Osteocyte (in vitro differentiated cells): ENCODE measurements around the gene FOXN3. TPM values are rescaled to one million over a fixed set of nuclear protein-coding genes. Genes with fewer than 3 reads are reported as not detected.

Experiments
- DNase-seq: peaks from one replicate; pipeline ENCODE4 v3.0.0; 2021; ENCODE audit warnings: mixed read lengths; ENCODE audit not compliant: unreplicated experiment; ENCODE audit errors: extremely low spot score
- H3K27ac Mint-ChIP-seq: one replicate; pipeline ENCODE4 v1.8.0; 2021; ENCODE audit warnings: mild to moderate bottlenecking, mixed read lengths; ENCODE audit not compliant: unreplicated experiment
- H3K27me3 Mint-ChIP-seq: one replicate; pipeline ENCODE4 v1.8.0; 2021; ENCODE audit warnings: mixed read lengths; ENCODE audit not compliant: unreplicated experiment
- H3K36me3 Mint-ChIP-seq: one replicate; pipeline ENCODE4 v1.8.0; 2021; ENCODE audit warnings: mixed read lengths; ENCODE audit not compliant: unreplicated experiment
- H3K4me1 Mint-ChIP-seq: one replicate; pipeline ENCODE4 v1.8.0; 2021; ENCODE audit warnings: mixed read lengths; ENCODE audit not compliant: unreplicated experiment
- H3K4me3 Mint-ChIP-seq: one replicate; pipeline ENCODE4 v1.8.0; 2021; ENCODE audit warnings: mild to moderate bottlenecking, moderate library complexity, mixed read lengths; ENCODE audit not compliant: unreplicated experiment
- H3K9me3 Mint-ChIP-seq: one replicate; pipeline ENCODE4 v1.8.0; 2021; ENCODE audit warnings: mixed read lengths; ENCODE audit not compliant: unreplicated experiment
- long read RNA-seq: library from polyadenylated mRNA; unstranded; transcript quantifications from one replicate; pipeline ENCODE4 v2.0.0, GENCODE V29; 2021
- total RNA-seq: library from RNA; stranded (reverse); gene quantifications from 2 replicates; pipeline ENCODE4 v1.2.1, GENCODE V29; 2021
- TF ChIP-seq, protein P1 (sequence below): fragments of 200-600 bp; sonication (generic); IDR thresholded peaks from 2 replicates; pipeline ENCODE4 v1.5.0; 2021; ENCODE audit warnings: antibody characterized with exemption, mild to moderate bottlenecking, moderate library complexity

The FOXN3 gene, protein sequence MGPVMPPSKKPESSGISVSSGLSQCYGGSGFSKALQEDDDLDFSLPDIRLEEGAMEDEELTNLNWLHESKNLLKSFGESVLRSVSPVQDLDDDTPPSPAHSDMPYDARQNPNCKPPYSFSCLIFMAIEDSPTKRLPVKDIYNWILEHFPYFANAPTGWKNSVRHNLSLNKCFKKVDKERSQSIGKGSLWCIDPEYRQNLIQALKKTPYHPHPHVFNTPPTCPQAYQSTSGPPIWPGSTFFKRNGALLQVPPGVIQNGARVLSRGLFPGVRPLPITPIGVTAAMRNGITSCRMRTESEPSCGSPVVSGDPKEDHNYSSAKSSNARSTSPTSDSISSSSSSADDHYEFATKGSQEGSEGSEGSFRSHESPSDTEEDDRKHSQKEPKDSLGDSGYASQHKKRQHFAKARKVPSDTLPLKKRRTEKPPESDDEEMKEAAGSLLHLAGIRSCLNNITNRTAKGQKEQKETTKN
- total RNA-seq = 120 and 130 TPM in 2 replicates
- long read RNA-seq, transcript FOXN3-201 (6 exons, 2,542 nt) = minor isoform, 6 of 80 reads
- long read RNA-seq, transcript FOXN3-219 (5 exons, 2,421 nt) = major isoform, 9 of 80 reads
- long read RNA-seq, partial matches to known transcripts = 4 of 80 reads
- long read RNA-seq, other reads (novel, unspliced or antisense) = 60 of 80 reads

DNA sequence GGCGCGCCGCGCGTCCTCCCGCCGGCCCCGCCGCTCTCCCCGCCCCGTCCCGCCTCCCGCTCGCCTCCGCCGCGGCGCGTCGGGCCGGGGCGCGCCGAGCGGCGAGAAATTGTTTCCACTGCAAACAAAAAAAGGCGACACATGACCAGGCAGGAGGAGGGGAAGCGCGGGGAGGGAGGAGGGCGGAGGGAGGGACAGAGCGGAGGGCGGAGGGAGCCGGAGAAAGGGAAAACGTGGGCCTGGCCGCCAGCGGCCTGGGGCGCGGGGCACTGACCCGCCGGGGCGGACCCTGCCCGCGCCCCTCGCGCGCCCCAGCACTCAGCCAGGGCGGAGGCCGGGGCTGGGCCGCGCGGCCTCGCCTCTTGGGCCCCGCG is at the start of gene FOXN3:
Gene FOXN3 (minus strand): TSS at position 143 of the 374 bp plus-strand sequence. CDS start 4,757 bp downstream, outside the sequence.
- H3K36me3 Mint-ChIP-seq = peaks cover 14% of the 10 kb centered on the region
- no peaks in the 10 kb centered on the region for H3K27me3 Mint-ChIP-seq
- peak within 1 kb of the TSS; percentile 98 for H3K27ac Mint-ChIP-seq
- peaks cover 34% of the 10 kb centered on the region for H3K4me1 Mint-ChIP-seq
- TF ChIP-seq, protein P1, sequence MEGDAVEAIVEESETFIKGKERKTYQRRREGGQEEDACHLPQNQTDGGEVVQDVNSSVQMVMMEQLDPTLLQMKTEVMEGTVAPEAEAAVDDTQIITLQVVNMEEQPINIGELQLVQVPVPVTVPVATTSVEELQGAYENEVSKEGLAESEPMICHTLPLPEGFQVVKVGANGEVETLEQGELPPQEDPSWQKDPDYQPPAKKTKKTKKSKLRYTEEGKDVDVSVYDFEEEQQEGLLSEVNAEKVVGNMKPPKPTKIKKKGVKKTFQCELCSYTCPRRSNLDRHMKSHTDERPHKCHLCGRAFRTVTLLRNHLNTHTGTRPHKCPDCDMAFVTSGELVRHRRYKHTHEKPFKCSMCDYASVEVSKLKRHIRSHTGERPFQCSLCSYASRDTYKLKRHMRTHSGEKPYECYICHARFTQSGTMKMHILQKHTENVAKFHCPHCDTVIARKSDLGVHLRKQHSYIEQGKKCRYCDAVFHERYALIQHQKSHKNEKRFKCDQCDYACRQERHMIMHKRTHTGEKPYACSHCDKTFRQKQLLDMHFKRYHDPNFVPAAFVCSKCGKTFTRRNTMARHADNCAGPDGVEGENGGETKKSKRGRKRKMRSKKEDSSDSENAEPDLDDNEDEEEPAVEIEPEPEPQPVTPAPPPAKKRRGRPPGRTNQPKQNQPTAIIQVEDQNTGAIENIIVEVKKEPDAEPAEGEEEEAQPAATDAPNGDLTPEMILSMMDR = no peak
- no peaks in the 10 kb centered on the region for H3K9me3 Mint-ChIP-seq
- H3K4me3 Mint-ChIP-seq = peak within 1 kb of the TSS; percentile 96
- peak; percentile 93 for DNase-seq

DNA sequence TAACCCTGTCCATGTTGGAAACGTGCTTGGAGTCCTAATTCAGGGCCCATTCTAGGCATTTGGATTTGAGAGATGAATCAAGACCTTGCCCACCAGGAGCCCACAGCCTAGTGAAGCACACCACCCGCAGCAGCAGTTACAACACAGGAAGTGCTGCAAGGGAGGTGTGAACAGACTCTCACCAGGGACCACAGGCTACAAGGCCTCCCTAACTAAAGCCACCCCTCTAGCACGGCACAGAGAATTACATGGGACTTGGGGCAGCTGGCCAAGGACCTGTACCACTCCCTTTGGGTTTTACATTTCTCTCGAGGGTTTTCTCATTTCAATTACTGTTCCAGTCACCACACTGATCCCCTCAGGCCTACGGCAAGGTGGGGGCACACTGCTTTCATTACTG is 49.5 kb upstream of the FOXN3 start:
- Mint-ChIP-seq H3K27ac (no peak overlapping the region), H3K4me3 (no peak overlapping the region), H3K27me3 (no peaks in the 10 kb centered on the region), H3K4me1 (peaks cover 19% of the 10 kb centered on the region), H3K36me3 (peaks cover 9% of the 10 kb centered on the region), H3K9me3 (no peaks in the 10 kb centered on the region)
- TF ChIP-seq, protein P1 = no peak
- no peak for DNase-seq

DNA sequence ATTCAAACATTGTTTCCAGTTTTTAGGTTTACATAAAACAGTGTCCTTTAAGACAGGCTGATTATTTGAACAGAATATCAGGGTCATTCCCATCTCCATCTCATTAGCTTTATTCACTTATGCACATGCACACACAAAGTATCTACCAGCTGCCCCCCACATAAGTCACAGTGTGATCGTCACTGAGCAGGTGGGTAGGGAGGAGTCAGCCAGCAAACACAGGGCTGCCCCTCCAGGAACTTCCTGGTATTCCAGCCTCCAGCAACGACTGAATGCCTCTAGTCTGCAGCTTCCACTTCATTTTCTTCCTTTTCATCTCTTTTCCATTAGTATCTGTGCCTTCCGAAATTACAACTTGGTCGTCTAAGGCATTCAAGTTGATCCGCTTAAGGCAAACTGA is 48.8 kb upstream of the FOXN3 start:
- Mint-ChIP-seq H3K36me3 (peaks cover 8% of the 10 kb centered on the region), H3K4me3 (no peak overlapping the region), H3K27me3 (no peaks in the 10 kb centered on the region), H3K27ac (no peak overlapping the region), H3K9me3 (no peaks in the 10 kb centered on the region), H3K4me1 (peaks cover 22% of the 10 kb centered on the region)
- TF ChIP-seq, protein P1 = no peak
- no peak for DNase-seq

DNA sequence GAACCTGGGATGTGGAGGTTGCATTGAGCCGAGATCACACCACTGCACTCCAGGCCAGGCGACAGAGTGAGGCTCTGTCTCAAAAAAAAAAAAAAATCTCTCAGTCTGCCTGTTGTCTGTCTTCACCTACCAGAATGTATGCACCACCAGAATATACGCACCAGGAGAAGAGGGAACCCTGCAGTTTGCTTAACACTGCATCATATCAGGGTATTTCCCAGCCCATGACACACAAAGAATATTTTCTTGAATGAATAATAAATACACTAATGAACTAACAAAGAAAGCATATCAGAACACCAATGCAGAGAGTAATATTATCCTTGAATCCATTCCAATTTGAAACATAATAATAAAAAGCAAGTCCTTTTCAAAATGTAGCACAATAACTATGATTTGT is 44.2 kb upstream of the FOXN3 start:
- Mint-ChIP-seq H3K9me3 (no peaks in the 10 kb centered on the region), H3K27ac (no peak overlapping the region), H3K36me3 (peaks cover 4% of the 10 kb centered on the region), H3K4me1 (peaks cover 17% of the 10 kb centered on the region), H3K4me3 (no peak overlapping the region), H3K27me3 (no peaks in the 10 kb centered on the region)
- TF ChIP-seq, protein P1 = no peak
- no peak for DNase-seq

DNA sequence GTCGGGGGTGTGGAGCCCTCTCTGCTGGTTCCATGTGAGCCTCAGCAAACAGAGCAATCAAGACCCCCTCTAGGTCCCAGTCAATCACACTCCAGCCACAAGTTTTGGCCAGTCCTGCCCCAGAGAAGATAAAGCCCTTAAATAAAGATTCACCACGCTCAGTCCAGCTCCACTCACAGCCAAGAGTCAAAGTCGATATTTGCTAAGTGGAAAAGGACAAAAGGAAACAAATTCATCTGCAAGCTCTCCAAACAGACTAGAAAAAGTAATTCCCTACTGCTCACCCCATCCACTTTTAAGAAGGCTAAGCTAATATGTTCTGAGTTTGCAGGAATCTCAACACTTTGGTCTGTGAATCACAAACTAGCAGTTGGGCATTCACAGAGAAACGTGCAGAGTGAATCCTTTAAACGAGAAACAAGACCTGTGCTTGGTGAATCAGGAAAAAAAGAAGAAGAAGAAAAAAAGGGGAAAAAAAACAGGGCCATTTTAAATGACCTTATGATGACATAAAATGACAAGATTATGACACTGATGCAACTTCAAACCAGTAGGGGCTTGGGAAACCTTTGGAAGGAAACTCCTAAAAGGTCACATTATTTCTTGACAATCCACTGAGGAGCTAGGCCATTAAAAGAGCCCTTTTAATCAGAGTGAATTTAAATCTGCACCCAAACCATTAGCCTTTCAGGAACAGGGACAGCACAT is 41.8 kb upstream of the FOXN3 start:
- H3K4me1 Mint-ChIP-seq = peaks cover 19% of the 10 kb centered on the region
- H3K36me3 Mint-ChIP-seq = no peaks in the 10 kb centered on the region
- TF ChIP-seq, protein P1 = no peak
- peak overlapping the region; percentile 52 for H3K27ac Mint-ChIP-seq
- no peaks in the 10 kb centered on the region for H3K27me3 Mint-ChIP-seq
- no peak for DNase-seq
- no peak overlapping the region for H3K4me3 Mint-ChIP-seq
- H3K9me3 Mint-ChIP-seq = no peaks in the 10 kb centered on the region
